SK-N-SH treated with all-trans-retinoic acid at 6 μM for 48 hours (cell line): ENCODE data around the gene RBL2.

Experiments
- ATAC-seq: fragments of 200-7000 bp; cut with Tn5 transposase; 3 replicates; pipeline ENCODE4 v1.9.1; 2020; ENCODE audit warnings: mild to moderate bottlenecking, moderate library complexity
- ARNTL ChIP-seq: fragments of 450-650 bp; formaldehyde crosslinking; IDR thresholded peaks from 2 replicates; pipeline ENCODE4 v1.5.0; 2020; ENCODE audit warnings: low read depth, mild to moderate bottlenecking, moderate library complexity, borderline replicate concordance
- BACH2 ChIP-seq: fragments of 250-450 bp; sonication (Bioruptor Pico); IDR thresholded peaks from 2 replicates; pipeline ENCODE4 v1.9.0; 2021; ENCODE audit warnings: mild to moderate bottlenecking, borderline replicate concordance
- CREB5 ChIP-seq: fragments of 250-450 bp; sonication (Bioruptor Pico); IDR thresholded peaks from 2 replicates; pipeline ENCODE4 v1.5.1; 2020; ENCODE audit warnings: low read depth, mild to moderate bottlenecking, moderate library complexity
- ESRRG ChIP-seq: fragments of 250-450 bp; sonication (Bioruptor Pico); IDR thresholded peaks from 2 replicates; pipeline ENCODE4 v1.6.1; 2021; ENCODE audit warnings: mild to moderate bottlenecking
- GLIS3 ChIP-seq: fragments of 250-450 bp; sonication (Bioruptor Pico); IDR thresholded peaks from 2 replicates; pipeline ENCODE4 v1.5.0; 2020; ENCODE audit warnings: mild to moderate bottlenecking, moderate library complexity
- ISL1 ChIP-seq: fragments of 250-450 bp; sonication (Bioruptor Pico); IDR thresholded peaks from 2 replicates; pipeline ENCODE4 v2.1.2; 2022; ENCODE audit warnings: mild to moderate bottlenecking, moderate library complexity
- OSR1 ChIP-seq: fragments of 250-450 bp; sonication (Bioruptor Pico); IDR thresholded peaks from 2 replicates; pipeline ENCODE4 v1.8.0; 2022; ENCODE audit warnings: moderate library complexity, mild to moderate bottlenecking, inconsistent platforms
- POU6F1 ChIP-seq: fragments of 250-450 bp; sonication (Bioruptor Pico); IDR thresholded peaks from 2 replicates; pipeline ENCODE4 v1.8.0; 2021; ENCODE audit warnings: low read depth, mild to moderate bottlenecking, moderate library complexity, borderline replicate concordance
- PPARA ChIP-seq: fragments of 250-450 bp; sonication (Bioruptor Pico); IDR thresholded peaks from 2 replicates; pipeline ENCODE4 v1.5.0; 2020; ENCODE audit warnings: mild to moderate bottlenecking, borderline replicate concordance
- RARB ChIP-seq: fragments of 250-450 bp; sonication (Bioruptor Pico); IDR thresholded peaks from 2 replicates; pipeline ENCODE4 v1.8.0; 2021; ENCODE audit warnings: mild to moderate bottlenecking, moderate library complexity
- SNAI2 ChIP-seq: fragments of 250-450 bp; sonication (Bioruptor Pico); IDR thresholded peaks from 2 replicates; pipeline ENCODE4 v1.5.0; 2020; ENCODE audit warnings: mild to moderate bottlenecking, moderate library complexity
- TCF4 ChIP-seq: fragments of 250-450 bp; sonication (Bioruptor Pico); IDR thresholded peaks from 2 replicates; pipeline ENCODE4 v1.8.0; 2021; ENCODE audit warnings: mild to moderate bottlenecking, moderate library complexity, borderline replicate concordance
- TOX ChIP-seq: fragments of 250-450 bp; sonication (Bioruptor Pico); IDR thresholded peaks from 2 replicates; pipeline ENCODE4 v1.8.0; 2021; ENCODE audit warnings: mild to moderate bottlenecking, moderate library complexity, borderline replicate concordance
- TSHZ2 ChIP-seq: fragments of 250-450 bp; sonication (Bioruptor Pico); IDR thresholded peaks from 2 replicates; pipeline ENCODE4 v1.5.0; 2020; ENCODE audit warnings: mild to moderate bottlenecking, moderate library complexity
- ZFP3 ChIP-seq: fragments of 250-450 bp; sonication (Bioruptor Pico); IDR thresholded peaks from 2 replicates; pipeline ENCODE4 v1.5.0; 2020; ENCODE audit warnings: mild to moderate bottlenecking, moderate library complexity
- ZFP30 ChIP-seq: fragments of 450-650 bp; formaldehyde crosslinking; IDR thresholded peaks from 2 replicates; pipeline ENCODE4 v1.5.0; 2022; ENCODE audit warnings: mild to moderate bottlenecking, moderate library complexity
- ZNF565 ChIP-seq: fragments of 450-650 bp; formaldehyde crosslinking; conservative IDR thresholded peaks from 2 replicates; pipeline ENCODE4 v1.5.0; 2020; ENCODE audit warnings: low read depth, mild to moderate bottlenecking, moderate library complexity
- ZNF70 ChIP-seq: fragments of 450-650 bp; formaldehyde crosslinking; IDR thresholded peaks from 2 replicates; pipeline ENCODE4 v1.5.0; 2020; ENCODE audit warnings: mild to moderate bottlenecking, moderate library complexity
- ZNF8 ChIP-seq: fragments of 450-650 bp; formaldehyde crosslinking; IDR thresholded peaks from 2 replicates; pipeline ENCODE4 v1.5.0; 2020; ENCODE audit warnings: mild to moderate bottlenecking, moderate library complexity
- TF ChIP-seq, protein P1 (sequence below): fragments of 250-450 bp; sonication (Bioruptor Pico); IDR thresholded peaks from 2 replicates; pipeline ENCODE4 v1.8.0; 2020; ENCODE audit warnings: mild to moderate bottlenecking, moderate library complexity, borderline replicate concordance
- TF ChIP-seq, protein P2 (sequence below): fragments of 250-450 bp; sonication (Bioruptor Pico); IDR thresholded peaks from 2 replicates; pipeline ENCODE4 v1.5.1; 2021; ENCODE audit warnings: mild to moderate bottlenecking, moderate library complexity

The RBL2 gene

GRCh38 chr16:53530046-53530445, 95.8 kb downstream of the RBL2 start:
- ATAC-seq, result no peak
- TF ChIP-seq ZNF8 (CRISPR knock-in tag) (no peak), BACH2 (CRISPR knock-in tag) (no peak), POU6F1 (CRISPR knock-in tag) (no peak), CREB5 (no peak), ZNF565 (no peak), ZNF70 (CRISPR knock-in tag) (no peak), ISL1 (CRISPR knock-in tag) (no peak)

DNA sequence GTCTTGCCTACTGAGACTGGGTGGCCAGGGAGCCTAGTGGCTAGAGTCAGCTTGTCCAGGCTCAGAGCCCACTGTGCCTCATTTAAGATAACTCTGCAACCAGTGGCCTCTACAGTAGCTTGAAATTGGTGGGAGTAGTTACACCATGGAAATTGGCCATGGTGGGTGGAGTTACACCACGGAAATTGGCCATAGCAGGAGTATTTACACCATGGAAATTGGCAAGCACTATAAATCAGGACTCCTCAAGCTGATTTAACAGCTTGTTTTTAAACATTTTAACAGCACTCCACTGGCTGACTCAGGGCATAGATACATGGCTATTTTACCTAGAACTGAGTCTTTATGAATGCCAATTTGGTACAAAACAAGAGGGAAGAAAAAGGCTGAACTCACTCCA, 96.5 kb downstream of the RBL2 start:
- no peak for ATAC-seq
- TF ChIP-seq ZFP3 (CRISPR knock-in tag), result no peak
- no peak for TF ChIP-seq ISL1 (CRISPR knock-in tag)
- TF ChIP-seq GLIS3 (CRISPR knock-in tag), result no peak
- TF ChIP-seq OSR1, result no peak
- no peak for TF ChIP-seq CREB5
- no peak for TF ChIP-seq TOX
- TF ChIP-seq RARB, result no peak
- no peak for TF ChIP-seq SNAI2
- no peak for TF ChIP-seq ZNF8 (CRISPR knock-in tag)
- TF ChIP-seq ZNF70 (CRISPR knock-in tag), result no peak
- TF ChIP-seq, protein P1, sequence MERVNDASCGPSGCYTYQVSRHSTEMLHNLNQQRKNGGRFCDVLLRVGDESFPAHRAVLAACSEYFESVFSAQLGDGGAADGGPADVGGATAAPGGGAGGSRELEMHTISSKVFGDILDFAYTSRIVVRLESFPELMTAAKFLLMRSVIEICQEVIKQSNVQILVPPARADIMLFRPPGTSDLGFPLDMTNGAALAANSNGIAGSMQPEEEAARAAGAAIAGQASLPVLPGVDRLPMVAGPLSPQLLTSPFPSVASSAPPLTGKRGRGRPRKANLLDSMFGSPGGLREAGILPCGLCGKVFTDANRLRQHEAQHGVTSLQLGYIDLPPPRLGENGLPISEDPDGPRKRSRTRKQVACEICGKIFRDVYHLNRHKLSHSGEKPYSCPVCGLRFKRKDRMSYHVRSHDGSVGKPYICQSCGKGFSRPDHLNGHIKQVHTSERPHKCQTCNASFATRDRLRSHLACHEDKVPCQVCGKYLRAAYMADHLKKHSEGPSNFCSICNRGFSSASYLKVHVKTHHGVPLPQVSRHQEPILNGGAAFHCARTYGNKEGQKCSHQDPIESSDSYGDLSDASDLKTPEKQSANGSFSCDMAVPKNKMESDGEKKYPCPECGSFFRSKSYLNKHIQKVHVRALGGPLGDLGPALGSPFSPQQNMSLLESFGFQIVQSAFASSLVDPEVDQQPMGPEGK (CRISPR knock-in tag), result no peak
- TF ChIP-seq BACH2 (CRISPR knock-in tag), result no peak
- TF ChIP-seq TCF4 (CRISPR knock-in tag), result no peak

GRCh38 chr16:53534206-53534605, 99.9 kb downstream of the RBL2 start:
- TF ChIP-seq POU6F1 (CRISPR knock-in tag), result no peak
- TF ChIP-seq TSHZ2 (CRISPR knock-in tag), result no peak
- TF ChIP-seq ZFP30 (CRISPR knock-in tag), result no peak
- no peak for TF ChIP-seq ZNF565
- TF ChIP-seq ISL1 (CRISPR knock-in tag), result no peak
- TF ChIP-seq ESRRG, result no peak
- no peak for TF ChIP-seq ZNF70 (CRISPR knock-in tag)
- no peak for TF ChIP-seq GLIS3 (CRISPR knock-in tag)
- no peak for TF ChIP-seq CREB5
- TF ChIP-seq SNAI2, result no peak
- TF ChIP-seq TCF4 (CRISPR knock-in tag), result no peak
- no peak for TF ChIP-seq OSR1
- no peak for TF ChIP-seq RARB
- TF ChIP-seq, protein P1 (CRISPR knock-in tag), result no peak
- TF ChIP-seq, protein P2, sequence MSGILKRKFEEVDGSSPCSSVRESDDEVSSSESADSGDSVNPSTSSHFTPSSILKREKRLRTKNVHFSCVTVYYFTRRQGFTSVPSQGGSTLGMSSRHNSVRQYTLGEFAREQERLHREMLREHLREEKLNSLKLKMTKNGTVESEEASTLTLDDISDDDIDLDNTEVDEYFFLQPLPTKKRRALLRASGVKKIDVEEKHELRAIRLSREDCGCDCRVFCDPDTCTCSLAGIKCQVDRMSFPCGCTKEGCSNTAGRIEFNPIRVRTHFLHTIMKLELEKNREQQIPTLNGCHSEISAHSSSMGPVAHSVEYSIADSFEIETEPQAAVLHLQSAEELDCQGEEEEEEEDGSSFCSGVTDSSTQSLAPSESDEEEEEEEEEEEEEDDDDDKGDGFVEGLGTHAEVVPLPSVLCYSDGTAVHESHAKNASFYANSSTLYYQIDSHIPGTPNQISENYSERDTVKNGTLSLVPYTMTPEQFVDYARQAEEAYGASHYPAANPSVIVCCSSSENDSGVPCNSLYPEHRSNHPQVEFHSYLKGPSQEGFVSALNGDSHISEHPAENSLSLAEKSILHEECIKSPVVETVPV (CRISPR knock-in tag), result no peak
- TF ChIP-seq BACH2 (CRISPR knock-in tag), result no peak
- TF ChIP-seq ARNTL (CRISPR knock-in tag), result no peak
- no peak for TF ChIP-seq TOX
- TF ChIP-seq PPARA (CRISPR knock-in tag), result no peak
- ATAC-seq, result no peak
